NB4 (cell line): ENCODE measurements around the gene RNU5B-1.
"Not testable (repeated sequence)": the region's sequence is repeated elsewhere in the genome, so short reads cannot be mapped to it uniquely, and the experiment has no call there.

ENCODE experiments used
- DNase-seq: peaks from one replicate; pipeline ENCODE4 v3.0.0; 2010; ENCODE audit warnings: low read depth
- H3K4me3 ChIP-seq: one replicate; pipeline ENCODE4 v1.5.1; 2011; ENCODE audit warnings: mild to moderate bottlenecking, low read depth, low read length, moderate library complexity
- MYC ChIP-seq: IDR thresholded peaks from 2 replicates; pipeline ENCODE4 v1.6.1; 2011; ENCODE audit warnings: low read depth, low read length
- POLR2A ChIP-seq: IDR thresholded peaks from 2 replicates; pipeline ENCODE4 v1.6.1; 2011; ENCODE audit warnings: mild to moderate bottlenecking; ENCODE audit not compliant: insufficient read length; ENCODE audit errors: extremely low read depth
- TF ChIP-seq, protein P1 (sequence below): IDR thresholded peaks from one replicate; pipeline ENCODE4 v1.5.1; 2012; ENCODE audit warnings: low read depth, low read length
- TF ChIP-seq, protein P2 (sequence below): IDR thresholded peaks from 2 replicates; pipeline ENCODE4 v1.6.1; 2011; ENCODE audit warnings: low read depth, low read length

The RNU5B-1 gene

DNA sequence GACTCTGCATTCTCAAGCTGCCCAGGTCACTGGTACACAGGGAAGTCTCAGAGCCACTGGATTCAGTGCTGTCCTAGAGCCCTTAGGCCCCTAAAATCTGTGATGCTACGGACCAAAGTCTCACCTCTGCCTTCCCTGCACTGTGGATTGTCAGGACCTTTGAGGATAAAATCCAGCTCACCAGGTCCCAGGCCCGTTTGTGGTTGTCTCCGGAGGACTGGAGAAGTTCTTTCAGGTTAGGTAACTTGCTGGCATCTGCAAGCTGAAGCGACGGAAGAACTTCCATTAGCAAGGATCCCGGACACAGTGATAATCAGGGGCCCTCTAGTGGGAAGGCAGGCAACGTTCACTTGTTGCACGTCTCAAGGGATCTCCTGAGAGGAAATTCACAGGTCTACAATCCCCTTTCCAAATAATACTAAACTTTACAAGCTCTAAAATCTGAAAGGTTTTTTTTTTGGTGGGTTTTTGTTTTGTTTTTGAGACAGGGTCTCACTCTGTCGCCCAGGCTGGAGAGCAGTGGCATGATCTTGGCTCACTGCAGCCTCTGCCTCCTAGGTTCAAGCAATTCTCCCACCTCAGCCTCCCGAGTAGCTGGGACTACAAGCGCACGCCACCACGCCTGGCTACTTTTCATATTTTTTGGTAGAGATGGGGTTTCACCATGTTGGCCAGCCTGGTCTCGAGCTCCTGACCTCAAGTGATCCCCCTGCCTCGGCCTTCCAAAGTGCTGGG, 33.5 kb upstream of the RNU5B-1 start:
- peak; percentile 77 for DNase-seq
- TF ChIP-seq, protein P1, sequence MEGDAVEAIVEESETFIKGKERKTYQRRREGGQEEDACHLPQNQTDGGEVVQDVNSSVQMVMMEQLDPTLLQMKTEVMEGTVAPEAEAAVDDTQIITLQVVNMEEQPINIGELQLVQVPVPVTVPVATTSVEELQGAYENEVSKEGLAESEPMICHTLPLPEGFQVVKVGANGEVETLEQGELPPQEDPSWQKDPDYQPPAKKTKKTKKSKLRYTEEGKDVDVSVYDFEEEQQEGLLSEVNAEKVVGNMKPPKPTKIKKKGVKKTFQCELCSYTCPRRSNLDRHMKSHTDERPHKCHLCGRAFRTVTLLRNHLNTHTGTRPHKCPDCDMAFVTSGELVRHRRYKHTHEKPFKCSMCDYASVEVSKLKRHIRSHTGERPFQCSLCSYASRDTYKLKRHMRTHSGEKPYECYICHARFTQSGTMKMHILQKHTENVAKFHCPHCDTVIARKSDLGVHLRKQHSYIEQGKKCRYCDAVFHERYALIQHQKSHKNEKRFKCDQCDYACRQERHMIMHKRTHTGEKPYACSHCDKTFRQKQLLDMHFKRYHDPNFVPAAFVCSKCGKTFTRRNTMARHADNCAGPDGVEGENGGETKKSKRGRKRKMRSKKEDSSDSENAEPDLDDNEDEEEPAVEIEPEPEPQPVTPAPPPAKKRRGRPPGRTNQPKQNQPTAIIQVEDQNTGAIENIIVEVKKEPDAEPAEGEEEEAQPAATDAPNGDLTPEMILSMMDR: peak; percentile 85
- H3K4me3 ChIP-seq: not testable (repeated sequence)

DNA sequence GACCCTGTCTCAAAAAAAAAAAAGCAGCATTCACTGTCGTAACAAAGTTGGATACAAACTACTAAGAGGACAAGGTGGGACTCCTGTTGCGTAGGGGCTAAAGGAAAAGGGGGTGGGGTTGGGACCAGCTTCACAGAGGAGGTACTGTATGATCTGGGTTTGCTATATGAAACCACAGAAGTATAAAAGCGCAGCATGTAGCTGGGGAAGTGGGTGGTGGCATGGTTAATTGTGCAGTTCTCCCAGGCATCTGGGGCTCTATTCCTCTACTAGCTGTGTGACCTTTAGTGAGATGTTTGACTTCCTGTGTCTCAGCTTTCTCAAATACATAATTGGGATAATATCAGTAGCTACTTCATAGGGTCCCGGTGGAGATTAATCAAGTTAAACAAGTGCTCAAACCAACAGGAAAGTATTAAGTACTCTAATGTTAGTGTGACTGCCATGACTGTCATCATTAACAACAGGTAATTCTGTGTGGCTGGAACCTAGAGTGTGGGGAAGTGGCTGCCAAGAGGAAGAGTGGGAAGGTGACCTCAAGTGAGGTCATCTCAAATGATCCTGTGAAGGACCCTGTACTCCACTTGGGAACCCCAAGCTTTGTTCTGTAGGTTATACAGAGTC, 29.3 kb upstream of the RNU5B-1 start:
- no peak for DNase-seq
- TF ChIP-seq, protein P1: no peak
- TF ChIP-seq POLR2A (no peak), MYC (no peak)
- TF ChIP-seq, protein P2, sequence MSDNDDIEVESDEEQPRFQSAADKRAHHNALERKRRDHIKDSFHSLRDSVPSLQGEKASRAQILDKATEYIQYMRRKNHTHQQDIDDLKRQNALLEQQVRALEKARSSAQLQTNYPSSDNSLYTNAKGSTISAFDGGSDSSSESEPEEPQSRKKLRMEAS: no peak
- H3K4me3 ChIP-seq: no peak overlapping the region

DNA sequence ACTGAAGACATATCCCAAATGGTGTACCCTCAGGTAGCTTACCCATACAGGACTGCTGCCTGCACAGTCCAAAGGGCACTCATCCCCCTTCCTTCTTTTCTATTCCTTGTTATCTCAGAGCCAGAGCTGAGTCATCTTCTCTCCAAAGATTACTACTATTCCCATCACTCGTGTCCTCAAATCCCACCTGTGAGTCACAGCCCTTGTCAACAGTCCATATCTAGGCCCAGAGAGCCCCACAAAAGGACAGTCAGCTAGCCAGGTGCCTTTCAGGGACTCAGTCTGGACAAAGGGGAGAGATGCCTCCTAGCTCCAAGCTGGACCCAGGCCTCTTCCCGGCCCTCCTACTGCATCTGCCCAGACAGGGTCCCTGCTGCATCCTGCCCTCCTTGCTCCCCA, 28.8 kb upstream of the RNU5B-1 start:
- TF ChIP-seq, protein P2: no peak
- TF ChIP-seq MYC (no peak), POLR2A (no peak)
- TF ChIP-seq, protein P1: no peak
- no peak for DNase-seq
- no peak overlapping the region for H3K4me3 ChIP-seq

DNA sequence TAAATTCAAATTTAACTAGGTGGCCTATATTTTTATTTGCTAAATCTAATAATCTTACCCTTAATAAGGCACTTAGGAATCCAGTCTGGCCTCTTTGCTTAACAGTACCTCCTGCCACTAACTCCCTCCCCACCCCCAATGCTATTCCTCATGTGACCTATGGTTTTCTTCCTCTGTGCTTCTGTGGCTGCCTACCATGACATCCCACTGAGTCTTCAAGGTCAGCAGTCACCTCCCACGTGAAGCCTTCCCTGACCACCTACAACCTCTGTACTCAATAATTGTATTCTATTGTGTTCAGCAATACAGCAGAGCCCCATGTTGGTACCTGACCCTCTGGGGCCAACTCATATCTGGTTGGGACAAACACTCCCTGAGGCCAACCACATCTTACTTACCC, 27.5 kb upstream of the RNU5B-1 start:
- TF ChIP-seq, protein P2: no peak
- TF ChIP-seq MYC (no peak), POLR2A (no peak)
- TF ChIP-seq, protein P1: no peak
- DNase-seq: no peak
- H3K4me3 ChIP-seq: no peak overlapping the region

DNA sequence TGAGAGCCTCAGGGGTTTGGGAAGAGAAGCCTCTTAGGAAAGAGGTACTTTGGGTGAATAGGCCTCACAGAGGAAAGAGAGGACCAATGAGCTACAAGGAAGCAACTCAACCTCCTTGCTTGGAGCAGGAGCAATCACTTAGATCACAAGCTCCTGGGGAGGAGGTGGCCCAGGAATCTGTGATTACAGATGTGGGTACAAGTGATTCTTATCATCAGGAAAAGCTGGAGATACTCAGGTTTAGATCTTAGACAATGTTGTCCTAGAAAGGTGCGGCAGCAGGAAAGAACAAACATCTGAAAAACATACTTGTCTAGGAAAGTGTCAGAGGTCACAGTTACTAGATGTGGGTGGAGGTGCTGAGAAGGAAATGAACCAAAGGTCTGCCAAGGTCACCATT, 26.0 kb upstream of the RNU5B-1 start:
- TF ChIP-seq POLR2A (no peak), MYC (no peak)
- TF ChIP-seq, protein P1: no peak
- TF ChIP-seq, protein P2: no peak
- no peak for DNase-seq
- H3K4me3 ChIP-seq: no peak overlapping the region
